GM06990 (cell line): Measurements from ENCODE around the gene OR52B6.

Experiments used
- DNase-seq: peaks from one replicate; pipeline ENCODE4 v3.0.0-alpha.2; 2011; ENCODE audit not compliant: insufficient read length; ENCODE audit errors: extremely low read depth
- H3K27me3 ChIP-seq: replicated peaks from 2 replicates; pipeline ENCODE4 v1.6.0; 2011; ENCODE audit warnings: low read length; ENCODE audit not compliant: control insufficient read depth, insufficient read depth
- H3K36me3 ChIP-seq: 2 replicates; pipeline ENCODE4 v1.5.1; 2011; ENCODE audit warnings: low read length; ENCODE audit not compliant: control insufficient read depth, insufficient read depth
- H3K4me3 ChIP-seq: replicated peaks from 2 replicates; pipeline ENCODE4 v1.5.1; 2011; ENCODE audit warnings: low read depth, mild to moderate bottlenecking, control low read depth, low read length
- TF ChIP-seq, protein P1 (sequence below): IDR thresholded peaks from 2 replicates; pipeline ENCODE4 v1.5.1; 2011; ENCODE audit warnings: low read length, control low read depth, mild to moderate bottlenecking, inconsistent platforms; ENCODE audit not compliant: insufficient read depth, poor library complexity, severe bottlenecking

The OR52B6 gene

DNA sequence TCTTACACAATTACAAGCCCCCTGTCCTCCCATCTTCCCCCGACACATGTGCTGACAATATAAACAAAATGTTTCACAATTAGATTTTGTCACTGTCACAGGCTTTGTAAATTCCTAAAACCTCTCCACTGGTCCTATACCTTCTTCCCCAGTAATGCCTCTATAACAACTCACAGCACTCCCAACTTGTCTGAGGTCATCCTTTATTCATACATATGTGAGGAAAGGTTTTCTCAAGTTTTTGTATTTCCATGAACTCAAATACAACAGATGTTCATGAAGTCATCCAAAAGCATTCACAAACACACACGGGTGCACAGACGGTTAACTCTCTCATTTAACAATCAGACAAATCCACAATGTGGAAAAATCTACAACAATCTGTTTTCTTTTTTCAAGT, 34.2 kb upstream of the OR52B6 start:
- H3K4me3 ChIP-seq: no peak overlapping the region
- DNase-seq: no peak
- TF ChIP-seq, protein P1, sequence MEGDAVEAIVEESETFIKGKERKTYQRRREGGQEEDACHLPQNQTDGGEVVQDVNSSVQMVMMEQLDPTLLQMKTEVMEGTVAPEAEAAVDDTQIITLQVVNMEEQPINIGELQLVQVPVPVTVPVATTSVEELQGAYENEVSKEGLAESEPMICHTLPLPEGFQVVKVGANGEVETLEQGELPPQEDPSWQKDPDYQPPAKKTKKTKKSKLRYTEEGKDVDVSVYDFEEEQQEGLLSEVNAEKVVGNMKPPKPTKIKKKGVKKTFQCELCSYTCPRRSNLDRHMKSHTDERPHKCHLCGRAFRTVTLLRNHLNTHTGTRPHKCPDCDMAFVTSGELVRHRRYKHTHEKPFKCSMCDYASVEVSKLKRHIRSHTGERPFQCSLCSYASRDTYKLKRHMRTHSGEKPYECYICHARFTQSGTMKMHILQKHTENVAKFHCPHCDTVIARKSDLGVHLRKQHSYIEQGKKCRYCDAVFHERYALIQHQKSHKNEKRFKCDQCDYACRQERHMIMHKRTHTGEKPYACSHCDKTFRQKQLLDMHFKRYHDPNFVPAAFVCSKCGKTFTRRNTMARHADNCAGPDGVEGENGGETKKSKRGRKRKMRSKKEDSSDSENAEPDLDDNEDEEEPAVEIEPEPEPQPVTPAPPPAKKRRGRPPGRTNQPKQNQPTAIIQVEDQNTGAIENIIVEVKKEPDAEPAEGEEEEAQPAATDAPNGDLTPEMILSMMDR: no peak
- no peaks in the 10 kb centered on the region for H3K27me3 ChIP-seq
- H3K36me3 ChIP-seq: no peaks in the 10 kb centered on the region

DNA sequence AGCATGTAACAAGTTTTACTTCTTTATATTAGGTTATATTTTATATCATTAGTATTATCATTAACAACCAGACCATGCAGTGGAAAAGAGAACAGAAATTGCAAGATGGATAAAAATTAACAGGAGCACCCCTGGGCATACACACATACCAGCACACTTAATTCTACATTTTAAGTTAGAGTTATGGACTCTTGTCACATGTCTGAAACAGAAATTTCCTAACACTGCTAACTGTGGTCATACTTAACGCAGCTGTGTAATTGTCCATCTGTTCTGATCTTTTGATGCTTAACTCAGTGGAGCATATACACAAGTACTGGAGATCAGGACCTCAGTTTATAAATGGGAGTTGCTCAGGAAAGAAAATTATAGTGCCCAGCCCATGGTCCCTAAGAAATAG, 32.7 kb upstream of the OR52B6 start:
- H3K36me3 ChIP-seq: no peaks in the 10 kb centered on the region
- no peak for DNase-seq
- TF ChIP-seq, protein P1: no peak
- no peak overlapping the region for H3K4me3 ChIP-seq
- H3K27me3 ChIP-seq: no peaks in the 10 kb centered on the region

DNA sequence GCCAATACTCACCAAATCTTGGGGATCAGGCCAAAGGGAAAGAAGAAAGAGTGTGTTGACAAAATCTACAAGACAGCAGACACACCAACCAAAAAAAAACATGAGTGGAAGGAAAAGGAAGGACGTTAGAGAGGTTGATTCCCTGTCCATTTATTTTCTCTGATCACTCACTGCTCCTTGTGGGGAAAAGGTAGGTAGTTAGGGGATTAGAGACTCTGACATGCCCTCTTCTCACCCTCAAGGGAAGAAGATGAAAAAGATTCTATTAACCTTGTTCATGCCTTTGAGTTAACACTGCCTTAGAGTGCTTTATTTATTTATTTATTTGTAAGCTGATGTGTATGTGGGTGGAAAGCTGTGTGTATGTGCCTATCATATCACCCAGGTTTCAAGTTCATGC, 32.2 kb upstream of the OR52B6 start, which contains the start of gene OR52H1:
TSS of gene OR52H1 (minus strand) at position 101 of the 400 bp plus-strand sequence. CDS start 3,035 bp downstream, outside the sequence.
- Histone ChIP-seq H3K36me3 (no peaks in the 10 kb centered on the region), H3K4me3 (no peak within 1 kb of the TSS), H3K27me3 (no peaks in the 10 kb centered on the region)
- TF ChIP-seq, protein P1: no peak
- no peak for DNase-seq

DNA sequence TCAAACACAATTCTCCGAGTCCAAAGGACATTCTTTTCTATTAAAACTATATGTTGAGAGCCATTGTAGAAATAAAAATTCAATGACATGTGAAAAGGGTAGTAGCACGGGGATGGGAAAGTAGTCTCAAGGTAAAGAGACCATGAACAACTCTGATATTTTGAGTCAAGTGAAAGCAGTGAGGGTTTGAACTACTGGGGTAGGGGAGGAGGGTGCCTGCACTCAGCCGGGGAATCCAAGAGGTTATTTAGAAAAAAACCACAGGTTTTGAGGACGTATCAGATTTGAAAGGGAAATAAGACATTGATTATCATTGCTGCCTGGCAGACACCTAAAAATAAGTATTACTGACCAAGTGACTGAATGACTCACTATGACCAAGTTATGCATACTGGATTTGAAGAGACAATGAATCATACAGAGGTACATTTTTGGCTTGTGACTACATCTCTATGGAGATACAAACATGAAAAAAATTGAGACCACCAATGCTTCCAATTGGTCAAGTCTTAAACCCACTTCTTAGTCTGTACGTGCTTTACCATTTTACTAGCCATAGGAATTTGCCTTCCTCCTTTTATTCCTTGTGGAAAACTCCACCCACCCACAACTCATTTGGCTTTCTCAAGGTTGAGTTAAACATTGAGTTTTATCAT, 30.1 kb upstream of the OR52B6 start:
- no peaks in the 10 kb centered on the region for H3K36me3 ChIP-seq
- no peak overlapping the region for H3K4me3 ChIP-seq
- TF ChIP-seq, protein P1: no peak
- H3K27me3 ChIP-seq: no peaks in the 10 kb centered on the region
- DNase-seq: no peak

DNA sequence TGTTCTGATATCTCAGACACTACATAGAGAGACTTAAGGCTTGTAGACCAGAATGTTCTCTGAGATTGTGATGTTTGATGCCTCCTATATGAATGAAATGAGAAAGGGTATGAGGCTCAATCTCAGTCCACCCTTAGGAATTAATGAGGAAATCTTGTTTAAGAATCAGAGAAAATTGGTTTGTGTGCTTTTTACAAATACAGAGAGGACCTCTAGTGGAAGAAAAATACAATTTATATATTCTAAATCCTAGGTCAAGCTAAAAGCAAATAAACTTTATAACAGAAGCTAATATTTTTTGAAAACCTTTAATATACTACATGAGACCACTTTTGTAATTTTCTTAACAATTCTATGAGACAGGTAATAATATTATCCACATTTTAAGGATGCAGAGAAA, 27.3 kb upstream of the OR52B6 start:
- H3K36me3 ChIP-seq: no peaks in the 10 kb centered on the region
- TF ChIP-seq, protein P1: peak; percentile 17
- H3K4me3 ChIP-seq: no peak overlapping the region
- DNase-seq: no peak
- H3K27me3 ChIP-seq: no peaks in the 10 kb centered on the region
